Dermis blood vessel endothelial cell (primary cell): Measurements from ENCODE around the gene FYCO1. TPM values are rescaled to one million over a fixed set of nuclear protein-coding genes. Genes with fewer than 3 reads are reported as not detected.

Experiments used
- DNase-seq: peaks from one replicate; pipeline ENCODE4 v3.0.0; 2010
- total RNA-seq: library from RNA; depleted of rRNA; stranded (reverse); fragments of >200 nt; gene quantifications from 2 replicates; pipeline ENCODE4 v1.2.3, GENCODE V29; 2014

Gene FYCO1
- total RNA-seq, 1 donor from 2014 or later = 14.5 TPM

DNA sequence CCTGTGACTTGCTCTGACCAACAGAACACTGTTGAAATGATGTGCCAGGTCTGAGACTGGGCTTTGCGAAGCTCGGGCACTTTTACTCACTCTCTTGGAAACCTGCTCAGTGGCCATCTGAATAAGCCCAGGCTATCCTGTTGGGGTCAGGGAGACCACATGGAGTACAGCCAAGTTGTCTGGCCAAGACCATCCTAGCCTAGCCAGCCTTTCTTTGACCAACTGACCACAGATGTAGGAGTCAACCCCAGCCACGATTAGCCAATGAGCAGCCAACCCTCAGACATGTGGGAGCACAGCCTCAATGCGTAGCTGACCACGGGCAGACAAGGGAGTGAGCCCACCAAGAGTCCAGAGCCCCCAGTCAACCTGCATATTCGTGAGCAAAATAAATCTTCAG, 83.2 kb downstream of the FYCO1 start:
- no peak for DNase-seq

DNA sequence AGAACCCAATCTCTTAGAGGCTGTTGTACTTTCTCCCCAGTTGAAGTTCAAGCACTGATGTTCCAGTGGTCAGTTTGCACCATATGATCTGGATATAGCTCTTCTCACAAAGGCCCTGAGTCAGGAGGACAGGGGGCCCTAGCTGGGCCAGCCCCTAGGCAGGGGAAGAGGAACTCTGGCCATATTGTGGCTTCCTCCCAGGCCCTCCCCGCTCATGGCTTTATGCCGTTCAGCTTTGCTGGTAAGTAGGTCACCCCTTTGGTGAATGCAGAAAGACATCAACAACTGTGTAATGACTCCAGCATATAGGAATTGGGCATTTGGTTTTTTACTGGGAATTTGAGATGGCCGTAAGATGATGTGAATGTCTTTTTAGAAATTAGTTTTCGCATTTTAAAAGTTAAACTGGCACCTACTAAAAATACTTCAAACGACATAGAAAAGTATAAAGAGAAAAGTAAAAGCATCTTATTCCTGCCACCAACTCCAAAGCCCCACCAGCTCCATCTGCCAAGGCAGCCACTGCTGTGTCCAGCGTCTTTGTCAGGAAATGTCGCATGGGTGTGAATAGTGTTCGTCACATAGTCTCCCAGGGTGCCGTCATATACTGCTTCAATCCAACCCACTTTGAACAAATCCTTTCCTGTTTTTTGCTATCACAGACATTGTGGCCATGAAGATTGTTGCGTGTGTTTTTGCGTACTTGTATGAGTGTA, 84.0 kb downstream of the FYCO1 start:
- DNase-seq = no peak

DNA sequence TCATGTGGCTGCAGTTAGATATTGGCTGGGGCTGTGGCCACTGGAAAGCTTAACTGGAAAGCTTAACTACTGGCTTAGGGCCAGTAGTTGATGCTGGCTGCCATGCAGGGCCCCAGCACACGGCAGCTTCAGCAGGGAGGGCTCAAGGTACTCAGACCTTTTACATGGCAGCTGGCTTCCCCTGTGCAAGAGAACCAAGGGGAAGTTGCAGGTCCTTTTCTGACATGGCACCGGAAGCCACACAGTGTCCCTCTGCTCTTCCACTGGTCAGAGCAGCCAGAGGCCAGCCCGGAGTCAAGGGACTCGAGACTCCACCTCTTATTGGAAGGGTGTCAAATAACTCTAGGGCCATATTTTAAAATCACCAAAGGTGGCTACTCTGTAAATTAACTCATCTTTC, 84.7 kb downstream of the FYCO1 start:
- no peak for DNase-seq

DNA sequence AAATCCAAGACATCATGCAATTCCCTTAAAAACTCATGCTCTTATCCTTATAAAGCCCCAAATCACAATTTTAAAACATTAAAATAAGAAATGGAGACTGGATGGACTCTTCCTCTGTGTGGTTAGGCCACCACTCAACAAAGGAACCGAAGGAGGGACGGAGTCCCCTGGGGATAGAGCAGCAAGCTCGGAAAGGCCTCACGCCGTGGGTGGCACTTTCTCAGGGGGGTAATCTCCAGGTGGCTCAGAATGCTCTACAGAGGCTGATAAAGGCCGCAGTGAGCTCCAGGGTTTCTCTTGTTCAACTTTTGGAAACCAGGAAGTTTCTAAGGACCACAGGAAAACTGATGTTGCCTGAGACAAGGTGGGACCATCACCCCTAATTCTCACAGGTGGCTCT, 86.1 kb downstream of the FYCO1 start:
- no peak for DNase-seq

DNA sequence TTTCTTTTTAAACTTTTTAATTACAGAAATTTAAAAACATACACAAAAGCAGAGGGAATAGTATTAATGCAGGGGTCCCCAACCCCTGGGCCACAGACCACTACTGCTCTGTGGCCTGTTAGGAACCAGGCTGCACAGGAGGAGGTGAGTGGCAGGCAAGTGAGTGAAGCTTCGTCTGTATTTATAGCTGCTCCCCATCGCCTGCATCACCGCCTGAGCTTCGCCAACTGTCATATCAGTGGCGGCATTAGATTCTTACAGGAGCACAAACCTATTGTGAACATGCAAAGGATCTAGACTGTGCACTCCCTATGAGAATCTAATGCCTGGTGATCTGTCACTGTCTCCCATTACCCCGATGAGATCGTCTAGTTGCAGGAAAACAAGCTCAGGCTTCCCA, 86.9 kb downstream of the FYCO1 start:
- DNase-seq = no peak

DNA sequence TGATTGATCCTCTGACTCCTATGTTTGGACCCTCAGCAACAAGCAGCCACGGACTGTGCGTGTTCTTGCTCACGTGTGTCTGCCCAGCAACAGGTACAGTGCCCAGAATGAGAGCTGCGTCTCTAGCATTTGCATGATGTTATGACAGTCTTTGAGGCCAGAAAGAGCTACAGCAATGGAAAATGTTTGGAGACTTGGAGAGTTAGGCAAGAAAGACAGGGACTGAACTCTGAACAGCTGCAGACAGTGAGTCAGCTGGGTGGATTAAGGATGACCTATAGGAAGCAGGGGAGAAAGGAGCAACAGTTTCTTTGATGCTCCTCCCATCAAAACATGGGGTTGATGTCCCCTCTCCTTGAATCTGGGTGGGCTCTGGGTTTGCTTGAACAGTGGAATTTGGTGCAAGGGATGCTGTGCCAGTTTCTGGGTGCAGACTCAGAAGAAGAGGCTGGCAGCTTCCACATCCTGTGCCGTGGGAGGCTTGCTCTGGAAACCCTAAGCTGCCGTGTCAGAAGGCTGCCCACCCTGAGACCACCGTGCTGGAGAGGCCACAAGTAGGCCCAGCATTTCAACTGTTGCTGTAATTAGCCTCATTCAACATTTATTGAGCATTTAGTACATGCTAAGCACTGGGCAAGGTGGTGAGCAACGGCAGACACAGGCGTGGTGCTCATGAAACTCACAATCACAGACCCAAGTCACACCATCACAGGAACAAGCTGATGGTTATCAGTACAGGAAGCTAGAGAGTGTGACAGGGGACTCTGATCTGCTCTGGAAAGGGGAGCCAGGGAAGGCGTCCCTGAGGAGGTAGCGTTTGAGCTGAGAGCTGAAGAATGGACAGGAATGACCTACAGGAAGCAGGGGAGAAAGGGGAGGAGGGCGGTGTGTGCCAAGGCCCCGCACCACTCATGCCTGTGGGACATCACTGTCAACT, 87.6 kb downstream of the FYCO1 start:
- no peak for DNase-seq

DNA sequence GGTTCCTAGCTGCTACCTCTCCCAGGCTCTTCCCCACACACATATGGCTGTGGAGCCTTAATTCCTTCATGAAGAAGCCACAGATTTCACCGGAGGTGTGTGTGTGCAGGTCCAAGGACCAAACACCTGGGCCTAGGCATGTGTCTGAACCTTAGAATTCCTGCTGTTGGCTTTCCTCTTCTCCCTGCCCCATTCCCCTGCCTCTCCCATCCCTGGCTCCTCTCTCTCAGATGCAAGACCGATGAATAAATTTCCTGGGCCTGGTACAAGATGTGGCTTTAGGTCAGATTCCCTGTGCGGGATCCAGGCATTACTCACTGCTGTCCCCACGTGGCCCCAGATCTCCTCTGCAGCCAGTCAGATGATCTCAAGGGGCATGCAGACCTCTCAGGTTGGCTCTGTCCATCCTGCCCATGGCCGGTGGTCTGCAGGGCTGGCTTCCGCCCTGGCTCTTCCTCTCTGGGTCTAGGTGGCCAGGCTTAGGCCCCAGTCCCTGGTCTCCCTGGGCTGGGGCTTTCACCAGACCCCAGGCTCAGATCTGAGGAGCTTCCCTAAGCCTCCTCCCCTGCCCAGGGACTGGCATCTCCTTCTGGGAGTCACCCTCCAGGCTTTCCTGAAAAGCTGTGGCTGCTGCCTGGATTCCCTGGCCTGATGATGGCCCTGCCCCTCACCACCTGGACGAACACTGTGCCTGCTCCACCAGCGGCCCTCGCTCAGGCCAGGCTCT, 88.8 kb downstream of the FYCO1 start:
- DNase-seq = peak; percentile 57

DNA sequence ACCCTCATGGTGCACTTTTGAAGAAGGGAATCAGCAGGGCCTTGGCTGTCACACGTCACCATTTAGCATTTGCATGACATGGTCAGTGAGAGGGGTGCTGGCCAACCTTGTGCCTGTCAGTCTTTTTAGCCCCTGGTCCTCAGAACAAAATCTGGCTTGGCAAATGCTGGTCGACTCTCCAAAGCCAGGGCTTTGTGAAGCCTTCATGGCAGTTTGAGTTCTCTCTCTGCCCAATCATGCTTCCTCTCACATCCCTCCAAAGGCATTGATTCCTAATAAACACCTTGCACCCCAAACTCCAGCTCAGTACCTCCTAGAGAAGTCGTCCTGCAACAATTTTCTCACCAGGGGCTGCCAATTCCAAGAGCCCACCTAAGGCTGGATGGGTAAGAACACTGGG, 89.9 kb downstream of the FYCO1 start:
- no peak for DNase-seq

DNA sequence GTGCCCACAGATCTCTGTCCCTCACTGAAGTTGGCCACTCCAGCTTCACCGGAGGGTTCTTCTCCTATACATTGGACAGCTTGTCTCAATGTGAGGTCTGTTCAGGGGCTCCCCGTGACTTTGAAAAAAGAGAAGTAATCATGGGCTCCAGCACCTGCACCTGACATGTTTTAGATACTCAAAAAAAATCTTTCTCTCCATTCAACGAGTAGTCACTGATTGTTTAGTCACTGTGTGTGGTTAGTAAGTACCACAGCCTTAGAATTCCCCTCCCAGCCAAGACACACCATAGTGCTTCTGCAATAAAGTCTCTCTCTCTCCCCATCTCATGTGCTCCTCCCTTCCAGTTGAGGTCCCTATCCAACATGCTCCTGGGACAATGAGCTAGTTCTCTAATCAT, 90.7 kb downstream of the FYCO1 start:
- no peak for DNase-seq

DNA sequence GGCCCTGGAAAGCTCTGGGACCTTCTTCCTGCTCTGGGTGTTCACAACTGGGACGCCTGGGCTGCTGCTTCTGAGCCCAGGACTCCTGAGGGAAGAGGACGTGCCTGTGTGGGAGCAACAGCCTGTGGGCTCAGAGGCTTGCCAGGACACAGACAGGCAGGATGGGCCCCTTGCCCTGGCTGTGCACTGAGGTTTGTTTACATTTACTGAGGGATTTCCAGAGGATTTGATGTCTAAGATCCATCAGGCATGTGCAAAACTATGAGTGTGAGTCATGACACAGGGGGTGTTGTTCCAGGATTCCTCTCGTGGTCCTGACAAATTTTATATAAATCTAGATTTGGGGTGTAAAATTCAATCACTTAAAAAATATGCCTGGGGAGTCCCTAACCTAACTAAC, 98.7 kb downstream of the FYCO1 start:
- no peak for DNase-seq

DNA sequence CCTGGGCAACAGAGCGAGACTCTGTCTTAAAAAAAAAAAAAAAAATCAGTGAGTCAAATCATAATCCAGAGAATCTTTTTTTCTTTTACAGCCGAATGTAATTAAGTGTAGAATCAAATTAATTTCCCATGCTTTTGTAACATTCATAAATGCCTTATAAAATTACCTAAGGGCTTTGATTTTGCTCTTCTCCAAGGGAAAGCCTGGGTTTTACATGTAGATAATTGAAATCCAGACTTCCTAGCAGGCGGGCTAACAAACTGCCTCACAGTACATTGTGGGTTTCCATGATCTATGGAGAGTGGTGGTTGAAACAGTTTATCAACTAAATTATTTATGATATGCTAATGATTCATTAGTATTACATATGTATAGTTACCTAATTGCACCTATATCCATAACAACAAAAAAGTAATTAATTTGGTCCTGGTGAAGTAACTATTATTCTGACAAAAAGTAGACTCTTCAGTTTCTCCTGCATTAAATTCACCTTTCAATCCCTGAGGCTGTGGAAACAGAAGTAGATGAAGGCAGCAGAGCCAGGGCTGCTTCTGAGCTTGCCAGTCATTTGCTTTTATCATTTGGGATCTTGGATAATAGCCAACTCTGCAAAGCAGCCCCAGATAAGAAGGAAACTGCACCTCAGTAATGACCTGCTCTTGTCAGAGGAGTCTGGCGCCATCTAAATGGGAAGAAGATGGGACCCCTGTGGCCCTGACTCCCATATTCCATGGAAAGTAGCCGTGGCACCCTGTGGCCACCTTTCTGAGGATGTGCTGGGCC, 99.7 kb downstream of the FYCO1 start:
- no peak for DNase-seq

DNA sequence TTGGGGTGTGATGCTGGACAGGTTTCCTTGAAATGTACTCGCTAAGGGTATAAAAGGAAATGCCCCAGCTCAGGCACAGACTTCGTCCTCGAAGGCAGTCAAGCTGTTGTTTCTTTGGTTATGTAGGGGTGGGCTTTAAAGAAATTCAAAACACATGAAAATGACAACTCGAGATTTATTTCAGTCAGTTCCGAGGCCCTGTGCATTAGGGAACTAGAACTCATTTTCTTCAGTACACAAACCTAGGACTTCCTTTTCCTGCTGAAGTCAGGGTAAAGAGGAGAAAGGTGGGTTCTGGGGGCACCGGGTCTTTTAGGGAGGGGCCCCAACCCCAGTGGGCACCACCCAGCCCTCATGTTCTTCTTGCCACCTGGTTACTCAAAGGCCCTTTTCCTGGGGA, 101.6 kb downstream of the FYCO1 start:
- DNase-seq = no peak

DNA sequence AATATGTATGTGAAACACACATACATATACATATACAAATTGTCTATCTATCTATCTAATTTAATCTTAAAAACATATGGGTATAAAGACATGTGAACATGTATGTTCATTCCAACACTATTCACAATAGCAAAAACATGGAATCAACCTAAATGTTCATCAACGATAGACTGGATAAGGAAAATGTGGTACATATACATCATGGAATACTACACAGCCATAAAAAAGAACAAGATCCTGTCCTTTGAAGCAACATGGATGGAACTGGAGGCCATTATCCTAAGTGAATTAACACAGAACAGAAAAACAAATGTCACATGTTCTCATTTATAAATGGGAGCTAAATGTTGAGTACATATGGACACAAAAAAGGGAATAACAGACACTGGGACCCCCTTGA, 103.5 kb downstream of the FYCO1 start:
- no peak for DNase-seq

DNA sequence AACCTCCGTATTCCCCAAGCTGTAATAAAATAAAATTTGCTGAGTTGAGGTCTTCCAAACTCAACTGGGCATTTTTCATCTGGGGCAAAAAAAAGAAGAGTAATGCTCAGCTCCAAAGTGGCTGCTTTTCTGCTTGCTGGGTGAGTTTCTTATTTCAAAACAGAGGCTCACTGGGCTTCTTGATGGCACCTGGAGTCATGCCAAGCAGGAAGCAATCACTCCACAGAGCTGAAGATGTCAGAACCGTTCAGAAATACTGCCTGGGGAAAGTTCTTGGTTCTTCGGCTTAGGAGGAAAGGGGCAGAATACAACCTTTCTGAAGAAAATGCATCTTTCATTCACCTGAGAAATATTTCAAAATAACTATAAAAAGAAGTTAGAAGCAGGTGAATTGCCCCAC, 105.2 kb downstream of the FYCO1 start:
- peak; percentile 17 for DNase-seq

DNA sequence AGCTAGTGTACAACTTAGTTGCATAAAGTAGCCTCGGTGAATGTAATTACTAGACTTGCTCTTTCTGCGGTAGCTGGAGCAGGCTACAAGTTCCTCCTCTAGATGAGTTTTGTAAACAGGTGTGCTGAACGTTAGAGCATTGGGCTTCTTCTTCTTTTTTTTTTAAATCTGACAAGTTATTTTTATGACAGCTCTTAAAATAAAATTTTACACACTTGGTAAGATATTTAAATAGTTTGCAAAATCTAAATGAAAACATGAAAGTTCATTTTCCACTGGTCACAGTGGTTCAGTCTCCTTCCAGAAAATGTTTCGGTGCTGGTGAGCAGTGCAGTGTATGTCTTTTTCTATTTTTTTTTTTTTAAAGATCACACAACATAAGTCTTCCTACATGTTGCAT, 106.3 kb downstream of the FYCO1 start:
- no peak for DNase-seq

DNA sequence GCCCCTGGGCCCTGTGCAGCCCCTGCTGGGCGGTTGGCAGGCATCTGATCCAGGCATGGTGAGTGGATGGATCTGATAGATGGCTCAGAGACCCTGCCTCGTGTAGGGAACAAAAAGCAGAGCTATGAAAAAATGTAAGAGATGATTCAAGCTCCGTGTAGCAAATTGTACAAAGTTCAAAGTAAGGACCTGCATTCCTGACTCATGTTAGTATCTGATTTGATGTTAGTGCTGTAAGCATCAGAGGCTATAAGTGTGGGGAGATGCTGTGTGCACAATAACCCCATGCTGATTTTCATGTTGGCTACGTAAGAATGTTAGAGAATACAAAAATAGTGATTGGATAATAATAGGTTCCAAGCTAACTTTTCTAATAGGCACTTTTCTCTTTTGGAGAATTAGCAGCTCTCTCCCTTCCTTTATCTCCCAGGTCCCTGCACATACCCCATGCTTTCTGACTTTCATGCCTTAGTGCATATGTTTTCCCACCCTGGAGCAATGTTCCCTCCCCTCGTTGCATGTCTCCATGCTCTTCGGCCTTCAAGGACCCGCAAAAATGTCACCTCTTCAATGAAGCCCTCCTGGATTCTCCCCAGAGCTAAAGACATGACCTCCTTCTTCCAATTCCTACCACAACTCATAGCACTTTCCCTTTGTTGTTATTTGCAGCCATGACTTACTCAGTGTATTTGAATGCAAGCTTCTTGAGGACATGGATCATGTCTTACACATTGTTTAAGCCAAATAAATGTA, 107.7 kb downstream of the FYCO1 start:
- DNase-seq = no peak

DNA sequence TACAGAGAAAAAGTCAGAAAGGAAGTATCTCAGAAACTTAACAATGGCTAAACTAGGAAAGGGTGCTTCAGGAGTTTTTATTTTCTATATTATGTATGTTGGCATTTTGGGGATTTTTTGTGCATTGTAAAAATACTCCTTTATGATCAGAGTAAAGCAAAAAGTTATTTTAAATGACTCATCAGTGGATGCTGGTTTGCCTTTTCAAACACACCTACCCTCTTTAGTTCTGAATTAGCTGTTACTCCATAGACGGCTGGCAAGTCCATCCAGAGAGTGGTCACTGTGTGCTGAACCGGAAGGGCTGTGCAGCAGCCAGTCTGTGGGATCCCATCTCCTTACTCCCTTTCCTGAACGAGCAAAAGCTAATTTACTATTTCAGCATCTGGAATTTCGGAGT, 108.3 kb downstream of the FYCO1 start:
- no peak for DNase-seq

DNA sequence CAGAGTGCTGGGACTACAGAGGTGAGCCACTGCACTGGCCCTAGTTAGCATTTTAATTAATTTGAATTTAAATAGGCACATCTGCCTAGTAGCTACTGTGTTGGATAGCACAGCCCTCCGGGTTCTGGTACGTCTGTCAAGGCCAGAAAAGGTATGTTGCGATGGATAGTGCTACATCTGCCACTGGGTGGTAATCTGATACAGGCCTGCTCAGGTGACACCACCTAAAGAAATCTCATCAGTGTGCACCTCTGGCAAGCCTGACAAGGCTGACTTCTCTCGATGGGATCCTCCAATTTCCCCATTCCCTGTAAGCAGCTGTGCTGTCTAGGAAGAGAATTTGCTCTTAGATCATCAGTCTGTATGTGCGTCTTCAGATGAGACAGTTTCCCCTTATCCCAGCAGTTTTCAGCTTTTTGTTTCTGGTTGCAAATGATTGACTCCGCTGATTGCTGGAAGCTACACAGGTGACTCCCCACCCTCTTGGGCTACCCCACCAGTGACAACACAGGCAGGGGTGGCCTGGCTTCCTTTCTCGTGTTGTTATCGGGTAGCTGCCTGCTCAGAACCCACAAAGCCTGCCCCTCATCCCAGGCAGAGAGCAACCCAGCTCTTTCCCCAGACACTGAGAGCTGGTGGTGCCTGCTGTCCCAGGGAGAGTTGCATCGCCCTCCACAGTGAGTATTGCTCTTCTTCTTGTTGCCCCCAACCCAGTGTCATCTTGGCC, 109.5 kb downstream of the FYCO1 start, which contains the start of gene CCR9:
Gene CCR9 (plus strand): TSS at position 565 of the 727 bp plus-strand sequence. CDS start 8,391 bp downstream, outside the sequence.
- no peak for DNase-seq

DNA sequence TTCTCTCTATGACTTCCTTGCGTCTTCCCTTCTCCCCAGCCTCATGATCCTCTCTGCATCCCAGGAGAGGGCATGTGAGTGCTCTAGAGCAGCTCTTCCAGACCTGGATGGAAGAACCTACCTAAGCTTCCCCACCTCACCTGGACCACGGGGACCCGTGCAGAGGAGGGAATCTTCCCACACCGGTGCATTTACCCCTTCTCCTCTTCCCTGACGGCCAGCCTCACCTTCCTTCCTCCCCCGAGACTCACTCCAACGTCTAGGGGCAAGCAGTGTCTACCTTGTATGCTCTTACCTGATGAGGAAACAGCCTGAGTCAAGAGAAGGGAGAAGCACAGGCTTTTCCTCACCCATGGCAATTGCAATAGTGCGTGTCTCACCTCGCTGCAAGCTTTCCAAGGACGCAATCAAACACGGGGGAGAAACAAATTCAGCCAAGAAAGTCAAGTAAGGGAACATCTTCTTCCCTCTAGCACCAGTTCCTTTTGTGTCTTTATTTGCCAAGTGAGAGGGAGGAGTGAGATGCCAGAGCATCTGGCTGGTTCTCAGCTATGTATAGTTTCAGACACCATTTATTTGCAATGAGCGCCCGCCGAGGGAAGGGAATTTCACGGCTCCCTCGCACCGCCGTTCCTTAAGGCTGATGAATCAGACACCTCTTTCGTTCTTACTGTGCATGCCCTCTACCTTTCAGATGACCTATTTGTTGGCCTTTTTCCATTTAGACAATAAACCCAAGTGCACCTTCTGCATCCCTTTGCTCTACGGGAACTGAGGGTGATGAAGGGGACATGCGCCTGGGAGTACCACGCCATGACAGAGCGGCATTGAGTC, 111.0 kb downstream of the FYCO1 start:
- DNase-seq = no peak
